IMR-90 (cell line): ENCODE data around the gene PTGS2. TPM values are rescaled to one million over a fixed set of nuclear protein-coding genes. Genes with fewer than 3 reads are reported as not detected.
A peak's percentile ranks its signal among the peaks of the same experiment; 100 is the strongest.

ENCODE experiments used
- ATAC-seq: fragments of 200-7000 bp; cut with Tn5 transposase; 2 replicates; pipeline ENCODE4 v1.9.1; 2020; ENCODE audit warnings: low read depth, mild to moderate bottlenecking, moderate library complexity
- BruUV-seq: library from RNA; stranded (reverse); fragments of 400-500 nt; replicated peaks from 2 replicates; lab custom pipeline; 2021; lab: Mats Ljungman, UMichigan
- CTCF ChIA-PET: fragments of 300-600 bp; formaldehyde crosslinking; extraction: SDS; loops from one replicate; lab custom pipeline; 2021; ENCODE audit warnings: antibody characterized with exemption; lab: Yijun Ruan, JAX
- POLR2A ChIA-PET: fragments of 300-600 bp; sonication (Branson Sonifier 250); formaldehyde crosslinking; loops from one replicate; lab custom pipeline; 2022; ENCODE audit warnings: antibody characterized with exemption; ENCODE audit not compliant: unreplicated experiment; lab: Charles Lee
- DNase-seq: peaks from one replicate; pipeline ENCODE4 v3.0.0; 2013
- H2AFZ ChIP-seq: replicated peaks from 2 replicates; pipeline ENCODE3; 2013; ENCODE audit warnings: low read length, mild to moderate bottlenecking; ENCODE audit not compliant: poor library complexity
- H2AK5ac ChIP-seq: 2 replicates; pipeline ENCODE4 v1.6.1; 2013; ENCODE audit warnings: low read depth, low read length, inconsistent platforms
- H2AK9ac ChIP-seq: replicated peaks from 2 replicates; pipeline ENCODE3; 2013; ENCODE audit warnings: mild to moderate bottlenecking, low read depth, low read length, moderate library complexity; ENCODE audit not compliant: poor library complexity
- H2BK120ac ChIP-seq: 2 replicates; pipeline ENCODE4 v1.6.1; 2013; ENCODE audit warnings: low read depth, low read length, inconsistent platforms
- H2BK15ac ChIP-seq: 3 replicates; pipeline ENCODE4 v1.6.1; 2013; ENCODE audit warnings: low read depth, low read length, inconsistent platforms
- H2BK20ac ChIP-seq: 2 replicates; pipeline ENCODE4 v1.6.1; 2013; ENCODE audit warnings: low read depth, mild to moderate bottlenecking, inconsistent platforms, low read length, moderate library complexity
- H2BK5ac ChIP-seq: 2 replicates; pipeline ENCODE4 v1.6.1; 2013; ENCODE audit warnings: mild to moderate bottlenecking, low read depth, low read length, inconsistent platforms; ENCODE audit not compliant: poor library complexity, severe bottlenecking
- H3K14ac ChIP-seq: replicated peaks from 2 replicates; pipeline ENCODE4 v1.6.1; 2013; ENCODE audit warnings: low read depth, low read length, inconsistent platforms
- H3K18ac ChIP-seq: 2 replicates; pipeline ENCODE4 v1.6.1; 2013; ENCODE audit warnings: low read depth, low read length, control low read depth
- H3K23ac ChIP-seq: 2 replicates; pipeline ENCODE4 v1.6.1; 2013; ENCODE audit warnings: low read depth, low read length, inconsistent platforms
- H3K27ac ChIP-seq: 2 replicates; pipeline ENCODE4 v1.5.1; 2013; ENCODE audit warnings: mild to moderate bottlenecking, control low read depth, low read length; ENCODE audit not compliant: insufficient read depth
- H3K27me3 ChIP-seq: 2 replicates; pipeline ENCODE4 v1.6.1; 2013; ENCODE audit warnings: low read length; ENCODE audit not compliant: control insufficient read depth, insufficient read depth
- H3K36me3 ChIP-seq: 2 replicates; pipeline ENCODE4 v1.6.1; 2013; ENCODE audit warnings: low read length, mixed read lengths; ENCODE audit not compliant: control insufficient read depth, insufficient read depth
- H3K4ac ChIP-seq: 2 replicates; pipeline ENCODE4 v1.6.1; 2013; ENCODE audit warnings: low read depth, low read length, inconsistent platforms
- H3K4me1 ChIP-seq: 2 replicates; pipeline ENCODE4 v1.6.1; 2013; ENCODE audit warnings: low read length, mixed read lengths; ENCODE audit not compliant: control insufficient read depth, insufficient read depth
- H3K4me2 ChIP-seq: 2 replicates; pipeline ENCODE4 v1.6.1; 2013; ENCODE audit warnings: low read depth, mild to moderate bottlenecking, control low read depth, low read length, moderate library complexity
- H3K4me3 ChIP-seq: 2 replicates; pipeline ENCODE4 v1.5.1; 2013; ENCODE audit warnings: low read depth, mild to moderate bottlenecking, control low read depth, low read length, moderate library complexity; ENCODE audit not compliant: insufficient read depth
- H3K56ac ChIP-seq: 2 replicates; pipeline ENCODE4 v1.6.1; 2013; ENCODE audit warnings: low read length, inconsistent platforms; ENCODE audit not compliant: insufficient read depth; ENCODE audit errors: extremely low read depth
- H3K79me1 ChIP-seq, 2 experiments: 2 replicates each; pipeline ENCODE4 v1.6.1; 2013; ENCODE audit warnings: low read length in 2 of 2, inconsistent platforms in 1 of 2, low read depth in 1 of 2
- H3K9ac ChIP-seq: 2 replicates; pipeline ENCODE4 v1.6.1; 2013; ENCODE audit warnings: low read depth, low read length, control low read depth
- H3K9me1 ChIP-seq: 2 replicates; pipeline ENCODE4 v1.6.1; 2013; ENCODE audit warnings: low read length, inconsistent platforms; ENCODE audit not compliant: insufficient read depth
- H3K9me3 ChIP-seq: 2 replicates; pipeline ENCODE4 v1.6.1; 2013; ENCODE audit warnings: low read length; ENCODE audit not compliant: control insufficient read depth, insufficient read depth
- H4K20me1 ChIP-seq: 2 replicates; pipeline ENCODE4 v1.6.1; 2013; ENCODE audit warnings: low read length, inconsistent platforms; ENCODE audit not compliant: insufficient read depth
- H4K5ac ChIP-seq: 2 replicates; pipeline ENCODE4 v1.6.1; 2013; ENCODE audit warnings: mild to moderate bottlenecking, low read depth, low read length, control low read depth
- H4K8ac ChIP-seq, 2 experiments: 2 replicates each; pipeline ENCODE4 v1.6.1; 2013; ENCODE audit warnings: low read depth in 2 of 2, low read length in 2 of 2, control low read depth in 1 of 2, inconsistent platforms in 1 of 2
- H4K91ac ChIP-seq: 2 replicates; pipeline ENCODE4 v1.6.1; 2013; ENCODE audit warnings: low read depth, low read length, inconsistent platforms; ENCODE audit not compliant: insufficient read depth
- BHLHE40 ChIP-seq: fragments of 150-350 bp; IDR thresholded peaks from 2 replicates; pipeline ENCODE4 v1.6.1; 2016; ENCODE audit warnings: mild to moderate bottlenecking, low read depth, low read length
- CEBPB ChIP-seq: IDR thresholded peaks from 2 replicates; pipeline ENCODE4 v1.6.1; 2012; ENCODE audit warnings: low read depth, low read length, improper control_type of control experiment
- CHD1 ChIP-seq: IDR thresholded peaks from 2 replicates; pipeline ENCODE4 v1.6.1; 2012; ENCODE audit warnings: low read depth, low read length, improper control_type of control experiment
- CTCF ChIP-seq: conservative IDR thresholded peaks from 2 replicates; pipeline ENCODE4 v1.5.1; 2012; ENCODE audit warnings: mild to moderate bottlenecking, low read depth, low read length, improper control_type of control experiment
- ELK1 ChIP-seq: fragments of 150-350 bp; IDR thresholded peaks from 2 replicates; pipeline ENCODE4 v1.6.1; 2016; ENCODE audit warnings: low read depth, mild to moderate bottlenecking, low read length, moderate library complexity, borderline replicate concordance
- FOS ChIP-seq: fragments of 150-350 bp; IDR thresholded peaks from 2 replicates; pipeline ENCODE4 v1.6.1; 2016; ENCODE audit warnings: low read depth, low read length
- MAFK ChIP-seq: IDR thresholded peaks from 2 replicates; pipeline ENCODE4 v1.6.1; 2012; ENCODE audit warnings: low read depth, low read length, improper control_type of control experiment
- MAZ ChIP-seq: IDR thresholded peaks from 2 replicates; pipeline ENCODE4 v1.6.1; 2012; ENCODE audit warnings: low read depth, mild to moderate bottlenecking, low read length, improper control_type of control experiment, moderate library complexity, borderline replicate concordance
- MXI1 ChIP-seq: IDR thresholded peaks from 2 replicates; pipeline ENCODE4 v1.6.1; 2012; ENCODE audit warnings: low read depth, mild to moderate bottlenecking, low read length, moderate library complexity, borderline replicate concordance
- NFE2L2 ChIP-seq: fragments of 150-350 bp; IDR thresholded peaks from 2 replicates; pipeline ENCODE4 v1.6.1; 2016; ENCODE audit warnings: low read depth, mild to moderate bottlenecking, low read length
- POLR2A ChIP-seq: IDR thresholded peaks from 2 replicates; pipeline ENCODE4 v1.6.1; 2012; ENCODE audit warnings: mild to moderate bottlenecking, low read depth, low read length
- RAD21 ChIP-seq: IDR thresholded peaks from 2 replicates; pipeline ENCODE4 v1.6.1; 2012; ENCODE audit warnings: low read length, improper control_type of control experiment
- RCOR1 ChIP-seq: IDR thresholded peaks from 2 replicates; pipeline ENCODE4 v1.6.1; 2012; ENCODE audit warnings: mild to moderate bottlenecking, low read length, improper control_type of control experiment; ENCODE audit not compliant: insufficient replicate concordance
- RFX5 ChIP-seq: IDR thresholded peaks from 2 replicates; pipeline ENCODE4 v1.8.0; 2012; ENCODE audit warnings: low read depth, mild to moderate bottlenecking, low read length, moderate library complexity
- SMC3 ChIP-seq: fragments of 150-350 bp; IDR thresholded peaks from 2 replicates; pipeline ENCODE4 v1.6.1; 2016; ENCODE audit warnings: low read depth, mild to moderate bottlenecking, antibody characterized with exemption, low read length, moderate library complexity
- WGBS, 2 experiments: methylation state at CpG; one replicate each; pipeline versions ENCODE4 v1.1.5 to v1.1.7; 2013; ENCODE audit warnings: missing lambda C conversion rate in 2 of 2; ENCODE audit not compliant: insufficient read length in 1 of 2; ENCODE audit errors: extremely low coverage in 2 of 2; 5-methylcytosine and 5-hydroxymethylcytosine counted together
- dilution Hi-C: fragments of 300-500 bp; cut with HindIII; formaldehyde crosslinking; loops from one replicate; pipeline ENCODE4 v1.14.3; 2018; ENCODE audit warnings: low sequenced_read_pairs; ENCODE audit not compliant: unreplicated experiment
- in situ Hi-C: fragments of 300-500 bp; cut with MboI; formaldehyde crosslinking; loops from 3 replicates; pipeline ENCODE4 v1.14.3; 2019; ENCODE audit warnings: low sequenced_read_pairs, inconsistent platforms, mixed read lengths
- intact Hi-C: fragments of 100-400 bp; cut with micrococcal nuclease; formaldehyde crosslinking; loops from 2 replicates; pipeline ENCODE4 v1.10.0; 2022
- polyA plus RNA-seq, 3 experiments: library from polyadenylated mRNA; depleted of rRNA; stranded (reverse); fragments of >200 nt; gene quantifications; 2 replicates each; pipeline ENCODE4 v1.2.3, GENCODE V29; 2012; ENCODE audit warnings: low replicate concordance in 1 of 3
- total RNA-seq: library from RNA; depleted of rRNA; stranded (reverse); fragments of >200 nt; gene quantifications from 2 replicates; pipeline ENCODE4 v1.2.3, GENCODE V29; 2012
- TF ChIP-seq, protein P1 (sequence below): fragments of 150-350 bp; IDR thresholded peaks from 2 replicates; pipeline ENCODE4 v1.6.1; 2017; ENCODE audit warnings: mild to moderate bottlenecking, antibody characterized with exemption, low read length, low read depth

The PTGS2 gene
- total and polyA plus RNA-seq, 2 of the 4 experiments (the other 2 are of a cell fraction), result 3.4 to 4.8 TPM

DNA sequence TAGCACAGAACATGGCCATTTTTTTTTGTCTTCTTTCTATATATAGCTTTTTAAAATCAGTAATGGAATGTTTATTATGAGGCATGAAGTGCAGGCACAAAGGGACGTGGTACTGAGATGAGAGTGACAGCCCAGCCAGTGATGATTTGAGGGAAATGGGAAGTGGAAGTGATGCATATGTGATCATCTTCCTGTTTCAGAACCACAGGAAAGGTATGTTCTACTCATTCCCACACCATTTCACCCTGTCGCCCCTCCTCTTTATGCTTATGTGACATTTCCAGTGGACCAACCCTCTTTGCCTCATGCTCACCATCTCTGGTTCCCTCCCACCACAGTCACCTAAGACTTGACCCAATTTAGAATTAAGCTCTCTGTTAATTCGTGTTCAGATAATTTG, 24.3 kb downstream of the PTGS2 start:
- no peak overlapping the region for H2BK15ac ChIP-seq

More for the DNA sequence above, 24.3 kb downstream of the PTGS2 start:
- H3K36me3 ChIP-seq, result no peaks in the 10 kb centered on the region
- H2BK20ac ChIP-seq, result no peak overlapping the region
- H2BK120ac ChIP-seq, result no peak overlapping the region
- H4K5ac ChIP-seq, result no peak overlapping the region
- in situ Hi-C loops, result no loop called here
- ChIA-PET POLR2A (no interaction called here), CTCF (no interaction called here)
- H4K91ac ChIP-seq, result no peak overlapping the region
- no peak overlapping the region for H3K14ac ChIP-seq
- intact Hi-C loops, result no loop called here
- no peak overlapping the region for H3K4ac ChIP-seq
- H3K56ac ChIP-seq, result no peak overlapping the region
- H2BK5ac ChIP-seq, result no peak overlapping the region
- no peak overlapping the region for H3K18ac ChIP-seq
- no peak overlapping the region for H2AK5ac ChIP-seq
- H4K8ac ChIP-seq, result no peak overlapping the region
- ATAC-seq (no peak), DNase-seq (peak; percentile 2)
- H3K9me1 ChIP-seq, result no peaks in the 10 kb centered on the region
- no CpG with 5 or more reads among the region's 3 CpGs for WGBS, 2 experiments
- no peaks in the 10 kb centered on the region for H3K79me1 ChIP-seq
- H3K23ac ChIP-seq, result no peak overlapping the region
- dilution Hi-C loops, result no loop called here
- no peaks in the 10 kb centered on the region for H4K20me1 ChIP-seq
- H3K4me3 ChIP-seq, result no peak overlapping the region
- no TSS peak for BruUV-seq
- H3K9ac ChIP-seq, result no peak overlapping the region
- no peak overlapping the region for H2AFZ ChIP-seq
- H3K4me2 ChIP-seq, result no peak overlapping the region
- H3K4me1 ChIP-seq, result no peaks in the 10 kb centered on the region
- no peak overlapping the region for H2AK9ac ChIP-seq
- H3K27me3 ChIP-seq, result no peaks in the 10 kb centered on the region
- no peak for TF ChIP-seq FOS
- no peak for TF ChIP-seq MAFK
- no peak for TF ChIP-seq CEBPB
- no peak for TF ChIP-seq BHLHE40
- TF ChIP-seq RAD21, result no peak
- no peak for TF ChIP-seq POLR2A
- no peak for TF ChIP-seq SMC3
- no peak for TF ChIP-seq RCOR1
- TF ChIP-seq MXI1, result no peak
- TF ChIP-seq MAZ, result no peak
- no peak for TF ChIP-seq NFE2L2
- TF ChIP-seq, protein P1, sequence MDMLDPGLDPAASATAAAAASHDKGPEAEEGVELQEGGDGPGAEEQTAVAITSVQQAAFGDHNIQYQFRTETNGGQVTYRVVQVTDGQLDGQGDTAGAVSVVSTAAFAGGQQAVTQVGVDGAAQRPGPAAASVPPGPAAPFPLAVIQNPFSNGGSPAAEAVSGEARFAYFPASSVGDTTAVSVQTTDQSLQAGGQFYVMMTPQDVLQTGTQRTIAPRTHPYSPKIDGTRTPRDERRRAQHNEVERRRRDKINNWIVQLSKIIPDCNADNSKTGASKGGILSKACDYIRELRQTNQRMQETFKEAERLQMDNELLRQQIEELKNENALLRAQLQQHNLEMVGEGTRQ, result no peak
- TF ChIP-seq RFX5, result no peak
- no peak for TF ChIP-seq CHD1
- TF ChIP-seq CTCF, result no peak
- TF ChIP-seq ELK1, result no peak
- H3K9me3 ChIP-seq, result no peaks in the 10 kb centered on the region
- H3K27ac ChIP-seq, result no peak overlapping the region
